Adrenal gland (tissue), 12 donors: ENCODE results near the gene PCDHGA9. TPM values are rescaled to one million over a fixed set of nuclear protein-coding genes. Genes with fewer than 3 reads are reported as not detected.
"Not testable (repeated sequence)": the region's sequence is repeated elsewhere in the genome, so short reads cannot be mapped to it uniquely, and the experiment has no call there.

Experiments used
- DNase-seq, 7 donors: peaks; one replicate each; pipeline ENCODE4 v3.0.0-alpha.2; 2019 to 2020
- H3K27ac ChIP-seq, 5 donors: fragments of 200-600 bp; sonication (generic) in 4 of 5; 1 replicate in 3 of 5; 2 replicates in 2 of 5; pipeline versions ENCODE4 v1.5.1 to v1.8.0; 2016 to 2020; ENCODE audit warnings: mild to moderate bottlenecking in 1 of 5
- H3K27me3 ChIP-seq: fragments of 200-600 bp; 2 replicates; pipeline ENCODE4 v1.8.0; 2021
- H3K36me3 ChIP-seq, 2 donors: fragments of 200-600 bp; replicated peaks in 1 of 2; 1 replicate in 1 of 2; 2 replicates in 1 of 2; pipeline versions ENCODE4 v1.5.1 to v1.8.0; 2018 to 2022
- H3K4me1 ChIP-seq, 2 donors: fragments of 200-600 bp; replicated peaks in 1 of 2; 1 replicate in 1 of 2; 2 replicates in 1 of 2; pipeline versions ENCODE4 v1.5.1 to v1.8.0; 2018 to 2021
- H3K4me3 ChIP-seq, 4 donors: fragments of 200-600 bp; sonication (generic) in 3 of 4; one replicate each; pipeline ENCODE4 v1.5.1; 2016 to 2018
- H3K9me3 ChIP-seq, 3 donors: fragments of 200-600 bp; sonication (generic) in 1 of 3; replicated peaks in 1 of 3; 1 replicate in 2 of 3; 2 replicates in 1 of 3; pipeline versions ENCODE4 v1.5.1 to v1.8.0; 2016 to 2021
- CTCF ChIP-seq, 6 experiments: fragments of 450-650 bp in 4 of 6; fragments of 200-600 bp in 2 of 6; sonication (generic) in 1 of 6; IDR thresholded peaks; 1 replicate in 5 of 6; 2 replicates in 1 of 6; pipeline versions ENCODE4 v1.5.1 to v1.8.0; 2016 to 2021; ENCODE audit warnings: antibody characterized with exemption in 6 of 6, mild to moderate bottlenecking in 2 of 6, moderate library complexity in 1 of 6
- POLR2A ChIP-seq, 2 donors: fragments of 450-650 bp; IDR thresholded peaks; one replicate each; pipeline ENCODE4 v1.6.1; 2017; ENCODE audit warnings: antibody characterized with exemption in 2 of 2, mild to moderate bottlenecking in 2 of 2, moderate library complexity in 1 of 2
- WGBS, 4 donors: extraction: QIAGEN DNeasy Blood & Tissue Kit in 2 of 4; methylation state at CpG; one replicate each; pipeline versions ENCODE4 v1.1.5 to v1.1.7; 2013 to 2017; 5-methylcytosine and 5-hydroxymethylcytosine counted together
- intact Hi-C, 2 donors: fragments of 100-400 bp; cut with DNase I; formaldehyde crosslinking; loops; one replicate each; pipeline versions ENCODE4 v1.14.1 to v1.15.0; 2022 to 2023
- polyA plus RNA-seq, 3 donors: library from polyadenylated mRNA; stranded (reverse); fragments of 200-250 nt in 2 of 3; fragments of 350-450 nt in 1 of 3; fragmentation: Illumina TruSeq in 1 of 3; extraction: RNeasy Lipid Tissue Mini Kit (QIAGEN cat#74804) in 1 of 3; gene quantifications; one replicate each; pipeline ENCODE4 v1.2.3, GENCODE V29; 2013 to 2014
- total RNA-seq, 9 donors: library from RNA; depleted of rRNA in 4 of 9; stranded (reverse); fragments of >200 nt in 4 of 9; fragments of 120-200 nt in 1 of 9; fragmentation: NEBNext Ultra II Directional in 1 of 9; extraction: Animal tissue kit (Norgen Biotek cat#: 25700) in 1 of 9; gene quantifications; one replicate each; pipeline versions ENCODE4 v1.1.0 to v1.2.4, GENCODE V29; 2013 to 2023
- donor health status: healthy with polysubstance abuse.
- donor health status: Bipolar disorder and iron deficiency.
- donor health status: DM: yes; HTN: yes; CAD: no.
- donor health status: DM: no; HTN: no; CAD: no.
- donor health status: DM: no; HTN: no; CAD: no.
- donor health status: DM: yes; HTN: yes; CAD: no.

Gene PCDHGA9
- total and polyA plus RNA-seq, 12 donors = 0.17 to 8.6 (median 5.1) TPM

- DNase-seq, H3K27ac ChIP-seq, H3K4me1 ChIP-seq, H3K27me3 ChIP-seq, intact Hi-C loops, H3K36me3 ChIP-seq: not testable (repeated sequence)
- TF ChIP-seq CTCF (IDR thresholded peaks at IDR 0.05) = peak in 3 of 6 experiments; percentile 5 to 28 (median 12)
- WGBS, 4 donors = 8 to 18% (median 11%) methylated on average over 17 to 22 of the region's 40 CpGs
- peak within 1 kb of the TSS in 1 of 4 donors; percentile 20 for H3K4me3 ChIP-seq
- H3K9me3 ChIP-seq = peaks cover 0 to 35% (median 14%) of the 10 kb centered on the region in 3 donors
Measured at GRCh38 chr5:141387557-141388311, 14.8 kb upstream of the PCDHGA9 start, which contains the start of gene PCDHGB4. Gene PCDHGB4 (plus strand): TSS chr5:141387698. CDS start chr5:141387885, 187 bp downstream.

- no peak for DNase-seq
- Histone ChIP-seq H3K9me3 (peaks cover 0 to 40% (median 14%) of the 10 kb centered on the region in 3 donors), H3K4me3 (no peak overlapping the region), H3K27me3 (no peaks in the 10 kb centered on the region), H3K27ac (no peak overlapping the region), H3K36me3 (no peaks in the 10 kb centered on the region), H3K4me1 (no peaks in the 10 kb centered on the region)
- no peak for TF ChIP-seq POLR2A (IDR thresholded peaks at IDR 0.05)
- TF ChIP-seq CTCF (IDR thresholded peaks at IDR 0.05) = no peak
- WGBS, 4 donors = 42 to 59% (median 48%) methylated on average over 10 of the region's 10 CpGs
- intact Hi-C loops = no loop called here
Measured at GRCh38 chr5:141388661-141389060, 13.9 kb upstream of the PCDHGA9 start.

DNA sequence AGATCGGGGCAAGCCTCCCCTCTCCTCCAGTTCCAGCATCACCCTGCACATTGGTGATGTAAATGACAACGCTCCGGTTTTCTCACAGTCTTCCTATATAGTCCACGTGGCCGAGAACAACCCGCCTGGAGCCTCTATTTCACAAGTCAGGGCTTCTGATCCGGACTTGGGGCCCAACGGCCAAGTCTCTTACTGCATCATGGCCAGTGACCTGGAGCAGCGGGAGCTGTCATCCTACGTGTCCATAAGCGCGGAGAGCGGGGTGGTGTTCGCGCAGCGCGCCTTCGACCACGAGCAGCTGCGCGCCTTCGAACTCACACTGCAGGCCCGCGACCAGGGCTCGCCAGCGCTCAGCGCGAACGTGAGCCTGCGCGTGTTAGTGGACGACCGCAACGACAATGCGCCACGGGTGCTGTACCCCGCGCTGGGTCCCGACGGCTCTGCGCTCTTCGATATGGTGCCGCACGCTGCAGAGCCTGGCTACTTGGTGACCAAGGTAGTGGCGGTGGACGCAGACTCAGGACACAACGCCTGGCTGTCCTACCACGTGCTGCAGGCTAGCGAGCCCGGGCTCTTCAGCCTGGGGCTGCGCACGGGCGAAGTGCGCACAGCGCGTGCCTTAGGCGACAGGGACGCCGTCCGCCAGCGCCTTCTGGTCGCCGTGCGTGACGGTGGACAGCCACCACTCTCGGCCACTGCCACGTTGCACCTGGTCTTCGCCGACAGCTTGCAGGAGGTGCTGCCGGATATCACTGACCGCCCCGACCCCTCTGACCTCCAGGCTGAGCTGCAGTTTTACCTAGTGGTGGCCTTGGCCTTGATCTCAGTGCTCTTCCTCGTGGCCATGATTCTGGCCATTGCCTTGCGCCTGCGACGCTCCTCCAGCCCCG, 13.2 kb upstream of the PCDHGA9 start:
- 30 to 63% (median 35%) methylated on average over 12 to 77 of the region's 77 CpGs for WGBS, 4 donors
- Histone ChIP-seq H3K4me3 (no peak overlapping the region), H3K27ac (no peak overlapping the region), H3K9me3 (peaks cover 0 to 47% (median 14%) of the 10 kb centered on the region in 3 donors), H3K4me1 (no peaks in the 10 kb centered on the region), H3K27me3 (no peaks in the 10 kb centered on the region), H3K36me3 (no peaks in the 10 kb centered on the region)
- intact Hi-C loops = no loop called here
- peak in 1 of 7 donors; percentile 20 for DNase-seq
- TF ChIP-seq CTCF (IDR thresholded peaks at IDR 0.05) (no peak), POLR2A (IDR thresholded peaks at IDR 0.05) (no peak)
